Fibroblast of lung (primary cell): ENCODE measurements around the gene VAV2.

Experiments
- CTCF ChIP-seq, 2 donors: IDR thresholded peaks in 1 of 2; conservative IDR thresholded peaks in 1 of 2; 1 replicate in 1 of 2; 2 replicates in 1 of 2; pipeline ENCODE4 v1.5.1; 2011 to 2012; ENCODE audit warnings: low read length in 2 of 2, control low read depth in 1 of 2, inconsistent platforms in 1 of 2, low read depth in 1 of 2, mild to moderate bottlenecking in 1 of 2
- EZH2 ChIP-seq: IDR thresholded peaks from 2 replicates; pipeline ENCODE4 v1.5.1; 2012; ENCODE audit warnings: low read length, control low read depth, mild to moderate bottlenecking; ENCODE audit errors: missing control alignments

DNA sequence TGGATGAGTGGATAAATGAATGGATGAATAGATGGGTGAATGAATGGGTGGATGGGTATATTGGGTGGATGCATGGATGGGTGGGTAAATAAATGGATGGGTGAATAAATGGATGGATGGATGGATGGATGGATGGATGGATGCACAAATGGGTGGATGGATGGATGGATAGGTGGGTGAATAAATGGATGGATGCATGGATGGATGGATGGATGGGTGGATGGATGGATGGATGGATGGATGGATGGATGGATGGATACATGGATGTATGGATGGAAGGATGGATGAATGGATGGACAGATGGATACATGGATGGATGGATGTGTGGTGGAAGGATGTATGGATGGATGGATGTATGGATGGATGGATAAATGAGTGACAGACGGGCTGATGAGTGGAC is 140.4 kb downstream of the VAV2 start:
- no peak for TF ChIP-seq EZH2
- TF ChIP-seq CTCF (conservative IDR thresholded peaks at IDR 0.05 in 1 of 2, IDR thresholded peaks at IDR 0.05 in 1 of 2; ENCODE audit: low read depth in 1 of 2, low read length in 2 of 2), result no peak
